Measurements from ENCODE around the gene PRDX5. TPM values are rescaled to one million over a fixed set of nuclear protein-coding genes. Genes with fewer than 3 reads are reported as not detected.

PRDX5 gene
- total RNA-seq, 1 experiment from 2014 or later = 306 TPM

DNA sequence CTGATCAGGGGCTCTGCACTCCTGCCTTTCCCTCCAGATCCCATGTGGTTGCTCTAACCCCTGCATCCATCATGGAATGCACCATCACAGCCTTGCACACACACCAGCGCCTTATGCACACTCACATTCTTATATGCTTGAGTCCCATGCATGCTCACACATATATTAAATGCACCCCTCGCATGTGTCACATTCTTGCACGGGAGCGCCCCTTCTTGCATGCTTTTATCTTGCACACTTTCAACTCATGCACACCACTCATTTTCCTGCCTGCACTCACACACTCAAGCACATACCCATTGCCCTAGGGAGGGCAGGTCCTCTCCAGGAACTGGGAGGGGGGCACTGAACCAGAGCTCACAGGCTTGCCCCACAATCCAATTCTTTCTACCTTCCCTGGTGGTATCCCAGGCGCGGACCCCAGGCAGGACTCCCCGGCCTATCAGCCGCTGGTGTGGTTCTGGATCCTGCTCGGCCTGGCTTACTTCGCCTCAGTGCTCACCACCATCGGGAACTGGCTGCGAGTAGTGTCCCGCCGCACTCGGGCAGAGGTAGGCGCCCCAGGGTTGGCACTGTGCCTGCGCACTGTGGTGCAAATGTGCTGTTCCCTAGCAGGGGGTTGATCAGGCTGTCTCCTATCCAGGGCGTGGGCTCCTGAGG lies 20.1 kb upstream of the PRDX5 start:
- Mint-ChIP-seq H3K4me1 (ENCODE audit: low read depth, unreplicated experiment) (no peaks in the 10 kb centered on the region), H3K27ac (ENCODE audit: unreplicated experiment) (no peak overlapping the region), H3K4me3 (ENCODE audit: unreplicated experiment) (no peak overlapping the region), H3K27me3 (ENCODE audit: insufficient read depth, unreplicated experiment) (peaks cover 10% of the 10 kb centered on the region), H3K36me3 (ENCODE audit: insufficient read depth, unreplicated experiment) (peaks cover 5% of the 10 kb centered on the region), H3K9me3 (ENCODE audit: unreplicated experiment) (no peaks in the 10 kb centered on the region)
- no peak overlapping the region for H3K4me3 ChIP-seq (ENCODE audit: low read depth, low read length)
- no peak for DNase-seq
- H3K27me3 ChIP-seq (replicated peaks; ENCODE audit: control insufficient read depth, insufficient read depth, low read length) = peaks cover 4% of the 10 kb centered on the region
- ChIA-PET POLR2A (no interaction called here), CTCF (no interaction called here)
- H3K36me3 ChIP-seq (ENCODE audit: control insufficient read depth, insufficient read depth, low read length) = no peaks in the 10 kb centered on the region
- TF ChIP-seq, protein P1, sequence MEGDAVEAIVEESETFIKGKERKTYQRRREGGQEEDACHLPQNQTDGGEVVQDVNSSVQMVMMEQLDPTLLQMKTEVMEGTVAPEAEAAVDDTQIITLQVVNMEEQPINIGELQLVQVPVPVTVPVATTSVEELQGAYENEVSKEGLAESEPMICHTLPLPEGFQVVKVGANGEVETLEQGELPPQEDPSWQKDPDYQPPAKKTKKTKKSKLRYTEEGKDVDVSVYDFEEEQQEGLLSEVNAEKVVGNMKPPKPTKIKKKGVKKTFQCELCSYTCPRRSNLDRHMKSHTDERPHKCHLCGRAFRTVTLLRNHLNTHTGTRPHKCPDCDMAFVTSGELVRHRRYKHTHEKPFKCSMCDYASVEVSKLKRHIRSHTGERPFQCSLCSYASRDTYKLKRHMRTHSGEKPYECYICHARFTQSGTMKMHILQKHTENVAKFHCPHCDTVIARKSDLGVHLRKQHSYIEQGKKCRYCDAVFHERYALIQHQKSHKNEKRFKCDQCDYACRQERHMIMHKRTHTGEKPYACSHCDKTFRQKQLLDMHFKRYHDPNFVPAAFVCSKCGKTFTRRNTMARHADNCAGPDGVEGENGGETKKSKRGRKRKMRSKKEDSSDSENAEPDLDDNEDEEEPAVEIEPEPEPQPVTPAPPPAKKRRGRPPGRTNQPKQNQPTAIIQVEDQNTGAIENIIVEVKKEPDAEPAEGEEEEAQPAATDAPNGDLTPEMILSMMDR (IDR thresholded peaks at IDR 0.05; ENCODE audit: insufficient read depth in 1 of 2, low read depth in 1 of 2, low read length in 1 of 2, severe bottlenecking in 1 of 2, unreplicated experiment in 1 of 2) = no peak
- intact Hi-C loops (cut with micrococcal nuclease; ENCODE audit: unreplicated experiment) = no loop called here
- no peaks in the 10 kb centered on the region for H3K9me3 ChIP-seq
- H3K4me1 ChIP-seq = peaks cover 5% of the 10 kb centered on the region; the same call in 1 of the 2 replicates
- no TSS peak for BruUV-seq (replicated peaks)

DNA sequence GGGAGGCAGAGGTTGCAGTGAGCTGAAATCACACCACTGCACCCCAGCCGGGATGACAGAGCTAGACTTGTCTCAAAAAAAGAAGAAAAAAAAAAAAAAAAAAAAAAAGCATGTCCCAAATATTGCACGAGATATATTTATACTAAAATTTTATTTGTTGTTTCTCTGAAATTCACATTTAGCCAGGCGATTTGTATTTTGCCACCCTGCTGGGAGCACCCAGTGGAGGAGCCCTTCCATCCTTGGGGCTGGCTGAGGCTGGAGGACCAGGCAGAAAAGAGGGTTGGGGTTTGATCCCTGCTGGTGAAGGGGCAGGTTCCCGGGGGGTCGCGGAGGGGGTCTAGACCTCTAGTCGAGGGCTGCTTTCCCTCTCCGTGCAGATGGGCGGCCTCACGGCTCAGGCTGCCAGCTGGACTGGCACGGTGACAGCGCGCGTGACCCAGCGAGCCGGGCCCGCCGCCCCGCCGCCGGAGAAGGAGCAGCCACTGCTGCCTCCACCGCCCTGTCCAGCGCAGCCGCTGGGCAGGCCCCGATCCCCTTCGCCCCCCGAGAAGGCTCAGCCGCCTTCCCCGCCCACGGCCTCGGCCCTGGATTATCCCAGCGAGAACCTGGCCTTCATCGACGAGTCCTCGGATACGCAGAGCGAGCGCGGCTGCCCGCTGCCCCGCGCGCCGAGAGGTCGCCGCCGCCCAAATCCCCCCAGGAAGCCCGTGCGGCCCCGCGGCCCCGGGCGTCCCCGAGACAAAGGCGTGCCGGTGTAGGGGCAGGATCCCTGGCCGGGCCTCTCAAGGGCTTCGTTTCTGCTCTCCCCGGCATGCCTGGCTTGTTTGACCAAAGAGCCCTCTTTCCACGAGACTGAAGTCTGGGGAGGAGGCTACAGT lies 18.7 kb upstream of the PRDX5 start:
- peak overlapping the region; percentile 86; the same call in 1 of the 2 replicates for H3K4me3 ChIP-seq (ENCODE audit: low read depth, low read length)
- H3K9me3 Mint-ChIP-seq (ENCODE audit: unreplicated experiment) = no peaks in the 10 kb centered on the region

More for the DNA sequence above, 18.7 kb upstream of the PRDX5 start:
- Histone ChIP-seq H3K9me3 (no peaks in the 10 kb centered on the region), H3K4me1 (peaks cover 10% of the 10 kb centered on the region), H3K27me3 (replicated peaks; ENCODE audit: control insufficient read depth, insufficient read depth, low read length) (peaks cover 2% of the 10 kb centered on the region), H3K36me3 (ENCODE audit: control insufficient read depth, insufficient read depth, low read length) (no peaks in the 10 kb centered on the region)
- TF ChIP-seq, protein P1 (IDR thresholded peaks at IDR 0.05; ENCODE audit: insufficient read depth in 1 of 2, low read depth in 1 of 2, low read length in 1 of 2, severe bottlenecking in 1 of 2, unreplicated experiment in 1 of 2) = no peak
- ChIA-PET POLR2A (interaction anchor here (0.6 kb wide), 1 partner anchor 83 kb away, joined by 4 read pairs; no protein-coding TSS in a partner anchor), CTCF (no interaction called here)
- H3K4me1 Mint-ChIP-seq (ENCODE audit: low read depth, unreplicated experiment) = peaks cover 6% of the 10 kb centered on the region
- no peak for DNase-seq
- H3K4me3 Mint-ChIP-seq (ENCODE audit: unreplicated experiment) = peak overlapping the region; percentile 81
- H3K36me3 Mint-ChIP-seq (ENCODE audit: insufficient read depth, unreplicated experiment) = peaks cover 5% of the 10 kb centered on the region
- H3K27ac Mint-ChIP-seq (ENCODE audit: unreplicated experiment) = no peak overlapping the region
- intact Hi-C loops (cut with micrococcal nuclease; ENCODE audit: unreplicated experiment) = no loop called here
- no TSS peak for BruUV-seq (replicated peaks)
- peaks cover 10% of the 10 kb centered on the region for H3K27me3 Mint-ChIP-seq (ENCODE audit: insufficient read depth, unreplicated experiment)
